MV-4-11 (cell line): Measurements from ENCODE around the gene FNDC11.

ENCODE experiments used
- DNase-seq: peaks from one replicate; lab custom pipeline; 2025; lab: John Stamatoyannopoulos, UW

The FNDC11 gene

GRCh38 chr20:63525185-63525584 is 28.8 kb upstream of the FNDC11 start:
- DNase-seq = no peak

- peak; percentile 17 for DNase-seq
Observed at GRCh38 chr20:63525971-63526370, 28.0 kb upstream of the FNDC11 start.

- DNase-seq = no peak
Observed at GRCh38 chr20:63527184-63527583, 26.8 kb upstream of the FNDC11 start.

GRCh38 chr20:63529180-63529860 is 24.6 kb upstream of the FNDC11 start:
- DNase-seq = no peak

GRCh38 chr20:63529861-63530787 is 23.8 kb upstream of the FNDC11 start:
- DNase-seq = no peak

GRCh38 chr20:63530788-63531160 is 23.2 kb upstream of the FNDC11 start:
- no peak for DNase-seq

- DNase-seq = no peak
Observed at GRCh38 chr20:63531686-63532448, 22.1 kb upstream of the FNDC11 start.

GRCh38 chr20:63532449-63532971 is 21.4 kb upstream of the FNDC11 start:
- no peak for DNase-seq

- DNase-seq = no peak
Observed at GRCh38 chr20:63533388-63533787, 20.6 kb upstream of the FNDC11 start.

GRCh38 chr20:63533871-63534393 is 20.0 kb upstream of the FNDC11 start:
- no peak for DNase-seq

- no peak for DNase-seq
Observed at GRCh38 chr20:63534427-63534830, 19.5 kb upstream of the FNDC11 start.

- DNase-seq = peak; percentile 1
Observed at GRCh38 chr20:63534831-63535651, 18.9 kb upstream of the FNDC11 start.

- peak; percentile 54 for DNase-seq
Observed at GRCh38 chr20:63536241-63536977, 17.6 kb upstream of the FNDC11 start.

GRCh38 chr20:63536997-63537524 is 16.9 kb upstream of the FNDC11 start, which contains the start of gene PTK6:
PTK6 (minus strand) TSS chr20:63537376; CDS start chr20:63537314, 62 bp downstream.
- DNase-seq = peak; percentile 80

GRCh38 chr20:63537525-63538203 is 16.3 kb upstream of the FNDC11 start:
- DNase-seq = peak; percentile 97

- DNase-seq = no peak
Observed at GRCh38 chr20:63538204-63539091, 15.5 kb upstream of the FNDC11 start.

GRCh38 chr20:63539092-63539430 is 14.9 kb upstream of the FNDC11 start:
- DNase-seq = no peak
